ENCODE measurements around the gene SEC14L5.

DNA sequence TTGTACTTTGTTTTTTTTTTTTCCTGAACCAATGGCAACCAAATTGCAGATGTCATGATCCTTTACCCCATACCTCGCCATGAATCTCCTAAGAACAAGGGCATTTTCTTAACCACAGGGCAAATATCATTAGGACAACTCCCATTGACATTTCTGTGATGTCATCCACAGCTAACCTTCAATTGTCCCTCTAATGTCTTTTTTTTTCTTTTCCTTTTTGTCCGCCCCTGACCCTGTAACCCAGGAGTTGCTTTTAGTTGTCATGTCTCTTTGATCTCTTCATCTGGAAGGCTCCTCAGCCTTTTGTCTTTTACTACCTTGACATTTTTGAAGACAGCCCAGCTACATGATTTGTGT is 76.0 kb downstream of the SEC14L5 start:
- TF ChIP-seq, protein P1, sequence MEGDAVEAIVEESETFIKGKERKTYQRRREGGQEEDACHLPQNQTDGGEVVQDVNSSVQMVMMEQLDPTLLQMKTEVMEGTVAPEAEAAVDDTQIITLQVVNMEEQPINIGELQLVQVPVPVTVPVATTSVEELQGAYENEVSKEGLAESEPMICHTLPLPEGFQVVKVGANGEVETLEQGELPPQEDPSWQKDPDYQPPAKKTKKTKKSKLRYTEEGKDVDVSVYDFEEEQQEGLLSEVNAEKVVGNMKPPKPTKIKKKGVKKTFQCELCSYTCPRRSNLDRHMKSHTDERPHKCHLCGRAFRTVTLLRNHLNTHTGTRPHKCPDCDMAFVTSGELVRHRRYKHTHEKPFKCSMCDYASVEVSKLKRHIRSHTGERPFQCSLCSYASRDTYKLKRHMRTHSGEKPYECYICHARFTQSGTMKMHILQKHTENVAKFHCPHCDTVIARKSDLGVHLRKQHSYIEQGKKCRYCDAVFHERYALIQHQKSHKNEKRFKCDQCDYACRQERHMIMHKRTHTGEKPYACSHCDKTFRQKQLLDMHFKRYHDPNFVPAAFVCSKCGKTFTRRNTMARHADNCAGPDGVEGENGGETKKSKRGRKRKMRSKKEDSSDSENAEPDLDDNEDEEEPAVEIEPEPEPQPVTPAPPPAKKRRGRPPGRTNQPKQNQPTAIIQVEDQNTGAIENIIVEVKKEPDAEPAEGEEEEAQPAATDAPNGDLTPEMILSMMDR (IDR thresholded peaks at IDR 0.05; ENCODE audit: poor library complexity): no peak
- no peak for TF ChIP-seq EZH2phosphoT487 (IDR thresholded peaks at IDR 0.05; ENCODE audit: low read depth, severe bottlenecking, unreplicated experiment)
- TF ChIP-seq EZH2 (IDR thresholded peaks at IDR 0.05; ENCODE audit: borderline replicate concordance): no peak
